Ishikawa (cell line): ENCODE measurements around the gene VAV3.

ENCODE experiments used
- CEBPB ChIP-seq: IDR thresholded peaks from 2 replicates; pipeline ENCODE4 v1.6.1; 2012
- CREB1 ChIP-seq: IDR thresholded peaks from 2 replicates; pipeline ENCODE4 v1.6.1; 2012; ENCODE audit warnings: low read depth
- EP300 ChIP-seq: IDR thresholded peaks from 2 replicates; pipeline ENCODE4 v1.6.1; 2012; ENCODE audit warnings: borderline replicate concordance
- MAX ChIP-seq: IDR thresholded peaks from 2 replicates; pipeline ENCODE4 v1.6.1; 2012
- ZBTB7A ChIP-seq: IDR thresholded peaks from 2 replicates; pipeline ENCODE4 v1.6.1; 2012; ENCODE audit warnings: low read depth

GRCh38 chr1:107547363-107548155 lies 417.4 kb downstream of the VAV3 start:
- TF ChIP-seq CREB1 (no peak), EP300 (no peak), MAX (no peak), ZBTB7A (no peak), CEBPB (no peak)
